ENCODE measurements around the gene NIPA2. TPM values are rescaled to one million over a fixed set of nuclear protein-coding genes. Genes with fewer than 3 reads are reported as not detected.

The NIPA2 gene
- total RNA-seq, 1 donor from 2014 or later, result 13.5 TPM

GRCh38 chr15:22877607-22878006 is 39.1 kb downstream of the NIPA2 start:
- no peaks in the 10 kb centered on the region for H3K27me3 ChIP-seq
- intact Hi-C loops (cut with DNase I), result no loop called here
- no peaks in the 10 kb centered on the region for H3K4me1 ChIP-seq
- peaks cover 89 to 95% of the 10 kb centered on the region in 2 donors for H3K36me3 ChIP-seq
- H3K4me3 ChIP-seq, result no peak overlapping the region
- H3K9me3 ChIP-seq, result no peaks in the 10 kb centered on the region
- no peak for TF ChIP-seq CTCF (IDR thresholded peaks at IDR 0.05)
- no peak for DNase-seq (ENCODE audit: low spot score in 2 of 2)
- H3K27ac ChIP-seq, result no peak overlapping the region

GRCh38 chr15:22878103-22878502 is 39.6 kb downstream of the NIPA2 start:
- Histone ChIP-seq H3K27ac (no peak overlapping the region), H3K4me1 (no peaks in the 10 kb centered on the region), H3K9me3 (no peaks in the 10 kb centered on the region), H3K4me3 (no peak overlapping the region), H3K27me3 (no peaks in the 10 kb centered on the region), H3K36me3 (peaks cover 89 to 95% of the 10 kb centered on the region in 2 donors)
- no peak for DNase-seq (ENCODE audit: low spot score in 2 of 2)
- no peak for TF ChIP-seq CTCF (IDR thresholded peaks at IDR 0.05)
- intact Hi-C loops (cut with DNase I), result no loop called here

- intact Hi-C loops (cut with DNase I), result no loop called here
- H3K4me3 ChIP-seq, result no peak overlapping the region
- H3K27ac ChIP-seq, result no peak overlapping the region
- peaks cover 69 to 76% of the 10 kb centered on the region in 2 donors for H3K36me3 ChIP-seq
- H3K27me3 ChIP-seq, result no peaks in the 10 kb centered on the region
- H3K9me3 ChIP-seq, result no peaks in the 10 kb centered on the region
- TF ChIP-seq CTCF (IDR thresholded peaks at IDR 0.05), result no peak
- H3K4me1 ChIP-seq, result no peaks in the 10 kb centered on the region
- DNase-seq (ENCODE audit: low spot score in 2 of 2), result no peak
Measured at GRCh38 chr15:22880068-22880980, 41.9 kb downstream of the NIPA2 start.

GRCh38 chr15:22880981-22881738 is 42.7 kb downstream of the NIPA2 start:
- no peak for DNase-seq (ENCODE audit: low spot score in 2 of 2)
- intact Hi-C loops (cut with DNase I), result no loop called here
- Histone ChIP-seq H3K27ac (no peak overlapping the region), H3K9me3 (no peaks in the 10 kb centered on the region), H3K4me3 (no peak overlapping the region), H3K36me3 (peaks cover 60 to 70% of the 10 kb centered on the region in 2 donors), H3K27me3 (no peaks in the 10 kb centered on the region), H3K4me1 (no peaks in the 10 kb centered on the region)
- no peak for TF ChIP-seq CTCF (IDR thresholded peaks at IDR 0.05)

GRCh38 chr15:22881739-22882440 is 43.4 kb downstream of the NIPA2 start:
- no peak overlapping the region for H3K4me3 ChIP-seq
- TF ChIP-seq CTCF (IDR thresholded peaks at IDR 0.05), result no peak
- intact Hi-C loops (cut with DNase I), result no loop called here
- H3K27me3 ChIP-seq, result no peaks in the 10 kb centered on the region
- DNase-seq (ENCODE audit: low spot score in 2 of 2), result no peak
- no peaks in the 10 kb centered on the region for H3K9me3 ChIP-seq
- peaks cover 56 to 65% of the 10 kb centered on the region in 2 donors for H3K36me3 ChIP-seq
- H3K27ac ChIP-seq, result no peak overlapping the region
- no peaks in the 10 kb centered on the region for H3K4me1 ChIP-seq

Measured in ascending aorta (tissue), 2 donors.